ENCODE measurements around the gene THRB. TPM values are rescaled to one million over a fixed set of nuclear protein-coding genes. Genes with fewer than 3 reads are reported as not detected.

Gene THRB
- 3.7 and 7.3 TPM in 2 replicates for total RNA-seq

DNA sequence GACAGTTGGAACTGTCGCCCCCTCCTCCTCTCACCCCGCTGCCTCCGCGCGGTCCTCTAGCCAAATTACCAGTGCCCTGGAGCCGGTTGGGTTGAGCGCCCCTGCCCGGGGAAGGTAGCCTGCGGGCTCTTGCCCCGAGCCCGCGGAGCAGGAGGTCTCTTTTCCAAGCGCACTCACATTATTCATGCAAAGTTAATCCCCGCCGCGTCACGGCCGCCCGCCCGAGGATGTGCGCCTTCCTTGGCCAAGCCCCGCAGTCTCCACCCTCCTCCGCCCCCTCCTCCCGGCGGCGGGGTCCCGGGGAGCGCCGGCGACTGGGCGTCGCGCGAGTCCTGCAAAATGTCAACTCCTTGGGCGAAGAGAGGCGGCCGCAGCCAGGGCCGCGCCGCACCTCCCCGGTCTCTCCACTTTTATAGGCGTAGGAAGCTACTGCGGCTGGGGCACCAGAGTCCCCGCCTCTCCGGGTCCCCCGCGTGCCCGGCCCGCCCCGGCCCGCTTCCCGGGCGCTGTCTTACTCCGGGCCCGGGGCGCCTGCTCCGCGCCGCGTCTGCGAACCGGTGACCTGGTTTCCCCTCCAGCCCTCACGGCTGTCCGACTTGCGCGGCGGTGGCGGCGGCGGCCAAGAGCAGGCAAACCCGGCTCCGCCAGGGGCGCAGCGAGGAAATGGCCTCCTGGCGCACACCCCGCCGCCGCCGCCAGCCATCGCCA, at the start of gene THRB:
THRB (minus strand) TSS at position 233 of the 708 bp plus-strand sequence.

